Heart right ventricle (tissue), 16 donors: ENCODE results near the gene SPDEF. TPM values are rescaled to one million over a fixed set of nuclear protein-coding genes. Genes with fewer than 3 reads are reported as not detected.

Source experiments
- ATAC-seq, 8 donors: fragments of 200-7000 bp; cut with Tn5 transposase; one replicate each; pipeline ENCODE4 v1.9.1; 2020; ENCODE audit warnings: mild to moderate bottlenecking in 8 of 8, moderate library complexity in 8 of 8, moderate number of reproducible peaks in 1 of 8
- DNase-seq, 2 donors: peaks; one replicate each; pipeline ENCODE4 v3.0.0-alpha.2; 2020
- H3K27ac ChIP-seq, 10 donors: fragments of 200-600 bp; sonication (generic) in 2 of 10; one replicate each; pipeline versions ENCODE4 v1.5.0 to v1.8.0; 2020 to 2022; ENCODE audit warnings: mild to moderate bottlenecking in 3 of 10
- H3K27me3 ChIP-seq, 7 donors: fragments of 200-600 bp; one replicate each; pipeline ENCODE4 v1.8.0; 2021 to 2022; ENCODE audit warnings: mild to moderate bottlenecking in 2 of 7
- H3K36me3 ChIP-seq, 9 donors: fragments of 200-600 bp; sonication (generic) in 1 of 9; one replicate each; pipeline versions ENCODE4 v1.5.0 to v1.8.0; 2020 to 2022; ENCODE audit warnings: mild to moderate bottlenecking in 2 of 9
- H3K4me1 ChIP-seq, 9 donors: fragments of 200-600 bp; sonication (generic) in 1 of 9; one replicate each; pipeline versions ENCODE4 v1.5.0 to v1.8.0; 2020 to 2022; ENCODE audit warnings: mild to moderate bottlenecking in 4 of 9
- H3K4me3 ChIP-seq, 10 donors: fragments of 200-600 bp; sonication (generic) in 2 of 10; one replicate each; pipeline versions ENCODE4 v1.5.0 to v1.8.0; 2020 to 2022; ENCODE audit warnings: mild to moderate bottlenecking in 7 of 10, moderate library complexity in 2 of 10
- H3K9me3 ChIP-seq, 11 donors: fragments of 200-600 bp in 10 of 11; sonication (generic) in 2 of 11; one replicate each; pipeline versions ENCODE4 v1.5.0 to v1.8.0; 2013 to 2022; ENCODE audit warnings: mild to moderate bottlenecking in 2 of 11, control low read depth in 1 of 11, moderate library complexity in 1 of 11
- WGBS, 2 donors: extraction: QIAGEN DNeasy Blood & Tissue Kit; methylation state at CpG; one replicate each; pipeline ENCODE4 v1.1.7; 2013; ENCODE audit warnings: inconsistent platforms in 1 of 2; 5-methylcytosine and 5-hydroxymethylcytosine counted together
- intact Hi-C, 10 donors: fragments of 100-400 bp; cut with DNase I; formaldehyde crosslinking; loops; one replicate each; pipeline versions ENCODE4 v1.11.1 to v1.14.2; 2022
- polyA plus RNA-seq, 2 donors: library from polyadenylated mRNA; stranded (reverse); fragments of 200-250 nt; gene quantifications; one replicate each; pipeline ENCODE4 v1.2.3, GENCODE V29; 2013
- total RNA-seq, 10 donors: library from RNA; stranded (reverse); fragmentation: NEBNext Ultra II Directional in 3 of 10; extraction: Animal tissue kit (Norgen Biotek cat#: 25700) in 3 of 10; gene quantifications; one replicate each; pipeline versions ENCODE4 v1.2.1 to v1.2.4, GENCODE V29; 2021 to 2023
- TF ChIP-seq, protein P1 (sequence below), 9 donors: fragments of 200-600 bp; sonication (generic) in 2 of 9; IDR thresholded peaks; one replicate each; pipeline versions ENCODE4 v1.5.0 to v1.8.0; 2021 to 2022; ENCODE audit warnings: antibody characterized with exemption in 9 of 9, mild to moderate bottlenecking in 5 of 9, moderate library complexity in 1 of 9
- donor health status: Arrhythmogenic right ventricular cardiomyopathy.
- donor health status: ischemic (EF 13 %, LVEDD 7.1; RV severe dilation, severe dysfunction).
- donor health status: healthy with polysubstance abuse.
- donor health status: DM: no; HTN: yes; CAD: no.
- donor health status: DM: no; HTN: no; CAD: no.
- donor health status: ischemic (EF 25% LVEDD 6.9; RV normal size, moderate dysfunction).
- donor health status: ischemic (EF 25% LVEDD 5.7; RV mildly dilated, moderate dysfunction).
- donor health status: healthy.
- donor health status: DM: yes; HTN: yes; CAD: no.
- donor health status: Ischemic cardiomyopathy.
- donor health status: ischemic (EF 35%, LVEDD 5.7; RV mildly dilated, moderate dysfunction).
- donor health status: nonischemic (EF 11% LVEDD 7.7; RV severe dilation, severe dysfunction).
- donor health status: DM: yes; HTN: yes; CAD: no.
- donor health status: PGD.
- donor health status: ischemic (EF 29% LVEDD 5.4; RV normal size, mild dysfunction).
- donor health status: nonischemic (EF 23%, LVEDD 6.1; RV moderate dilation, normal function).

The SPDEF gene
- total and polyA plus RNA-seq, 12 donors, result 0.15 to 0.60 (median 0.22) TPM; not detected in 2

DNA sequence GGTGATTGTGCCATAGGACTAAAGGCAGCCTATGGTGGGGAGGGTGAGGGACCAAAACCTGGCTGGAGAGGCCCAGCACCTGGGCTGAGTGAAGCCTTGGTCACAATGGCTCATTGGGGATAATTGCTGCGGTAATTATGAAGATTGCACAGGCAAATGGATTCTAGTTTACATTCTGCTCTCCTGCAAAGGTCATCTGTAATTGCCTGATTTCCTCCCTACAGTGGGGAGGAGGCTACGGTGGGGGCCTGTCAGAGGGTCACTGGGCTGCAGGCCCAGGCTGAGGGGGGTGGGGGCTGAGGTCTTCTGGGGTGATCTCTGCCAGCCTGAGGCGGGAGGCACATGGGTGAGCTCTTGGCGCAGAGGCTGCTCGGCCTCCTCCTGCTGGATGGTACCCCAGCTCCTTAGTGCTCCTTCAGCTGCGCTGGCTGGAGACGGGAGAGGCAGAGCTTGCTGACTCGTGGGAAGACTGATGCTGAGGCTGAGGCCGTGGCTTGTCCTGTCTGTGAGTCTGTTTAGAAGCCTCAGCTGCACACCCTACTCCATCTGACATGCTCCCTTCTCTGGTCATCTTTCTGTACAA, 59.9 kb downstream of the SPDEF start:
- intact Hi-C loops, result no loop called here
- no peak for DNase-seq

DNA sequence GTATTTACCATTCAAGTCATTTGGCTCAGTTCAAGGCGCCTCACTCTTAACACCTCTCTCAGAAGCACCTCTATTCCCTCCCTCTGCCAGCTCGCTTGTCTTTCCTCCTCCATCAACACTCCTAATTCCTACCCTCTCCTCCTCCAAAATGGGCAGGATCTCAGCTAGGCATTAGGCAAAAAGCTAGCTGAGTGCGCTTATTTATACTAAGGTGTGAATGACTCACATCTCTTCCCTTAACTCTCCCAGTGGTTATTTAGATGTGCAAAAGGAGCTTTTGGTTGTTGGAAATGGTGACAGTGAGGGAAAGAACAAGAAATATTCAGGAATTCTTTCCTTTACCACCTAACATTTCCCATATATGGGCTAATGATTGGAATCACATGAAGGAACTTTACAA, 61.2 kb downstream of the SPDEF start:
- no peaks in the 10 kb centered on the region for H3K36me3 ChIP-seq
- no peaks in the 10 kb centered on the region for H3K4me1 ChIP-seq
- ATAC-seq (no peak), DNase-seq (no peak)
- TF ChIP-seq, protein P1, sequence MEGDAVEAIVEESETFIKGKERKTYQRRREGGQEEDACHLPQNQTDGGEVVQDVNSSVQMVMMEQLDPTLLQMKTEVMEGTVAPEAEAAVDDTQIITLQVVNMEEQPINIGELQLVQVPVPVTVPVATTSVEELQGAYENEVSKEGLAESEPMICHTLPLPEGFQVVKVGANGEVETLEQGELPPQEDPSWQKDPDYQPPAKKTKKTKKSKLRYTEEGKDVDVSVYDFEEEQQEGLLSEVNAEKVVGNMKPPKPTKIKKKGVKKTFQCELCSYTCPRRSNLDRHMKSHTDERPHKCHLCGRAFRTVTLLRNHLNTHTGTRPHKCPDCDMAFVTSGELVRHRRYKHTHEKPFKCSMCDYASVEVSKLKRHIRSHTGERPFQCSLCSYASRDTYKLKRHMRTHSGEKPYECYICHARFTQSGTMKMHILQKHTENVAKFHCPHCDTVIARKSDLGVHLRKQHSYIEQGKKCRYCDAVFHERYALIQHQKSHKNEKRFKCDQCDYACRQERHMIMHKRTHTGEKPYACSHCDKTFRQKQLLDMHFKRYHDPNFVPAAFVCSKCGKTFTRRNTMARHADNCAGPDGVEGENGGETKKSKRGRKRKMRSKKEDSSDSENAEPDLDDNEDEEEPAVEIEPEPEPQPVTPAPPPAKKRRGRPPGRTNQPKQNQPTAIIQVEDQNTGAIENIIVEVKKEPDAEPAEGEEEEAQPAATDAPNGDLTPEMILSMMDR (IDR thresholded peaks at IDR 0.05), result no peak
- 90 to 93% methylated on average over 3 of the region's 3 CpGs for WGBS, 2 donors
- no peak overlapping the region for H3K27ac ChIP-seq
- no peak overlapping the region for H3K4me3 ChIP-seq
- intact Hi-C loops, result no loop called here
- peaks cover 0 to 9% (median 2%) of the 10 kb centered on the region in 11 donors for H3K9me3 ChIP-seq
- peaks cover 0 to 3% (median 0%) of the 10 kb centered on the region in 7 donors for H3K27me3 ChIP-seq

More for the DNA sequence above, 59.9 kb downstream of the SPDEF start:
- TF ChIP-seq, protein P1 (IDR thresholded peaks at IDR 0.05), result no peak
- no peaks in the 10 kb centered on the region for H3K36me3 ChIP-seq
- ATAC-seq, result no peak
- H3K27ac ChIP-seq, result no peak overlapping the region
- H3K4me1 ChIP-seq, result no peaks in the 10 kb centered on the region
- peaks cover 0 to 3% (median 0%) of the 10 kb centered on the region in 7 donors for H3K27me3 ChIP-seq
- WGBS, 2 donors, result 69 to 78% methylated on average over 9 of the region's 9 CpGs
- peaks cover 0 to 21% (median 9%) of the 10 kb centered on the region in 11 donors for H3K9me3 ChIP-seq
- H3K4me3 ChIP-seq, result no peak overlapping the region

DNA sequence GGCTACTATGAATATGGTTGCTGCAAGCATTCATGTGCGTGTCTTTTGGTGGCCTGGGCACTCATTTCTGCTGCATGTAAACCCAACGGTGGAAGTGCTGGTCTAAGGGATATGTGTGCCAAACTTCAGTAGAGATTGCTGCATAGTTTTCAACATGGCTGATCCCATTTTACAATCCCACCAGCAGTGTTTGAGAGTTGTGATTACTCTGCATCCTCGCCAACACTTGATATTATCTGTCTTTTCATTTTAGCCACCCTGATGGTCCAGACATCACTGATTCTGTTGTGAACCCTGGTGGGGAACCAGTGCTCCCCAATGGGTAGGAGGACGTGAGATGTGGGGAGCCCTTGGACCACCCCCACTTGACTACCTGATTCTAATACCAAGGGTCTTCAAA, 62.8 kb downstream of the SPDEF start:
- WGBS, 2 donors, result 73 to 82% methylated on average over 4 of the region's 4 CpGs
- Histone ChIP-seq H3K27ac (no peak overlapping the region), H3K36me3 (no peaks in the 10 kb centered on the region), H3K27me3 (peaks cover 0 to 3% (median 0%) of the 10 kb centered on the region in 7 donors), H3K4me1 (no peaks in the 10 kb centered on the region), H3K4me3 (no peak overlapping the region), H3K9me3 (no peaks in the 10 kb centered on the region)
- intact Hi-C loops, result no loop called here
- no peak for ATAC-seq
- TF ChIP-seq, protein P1 (IDR thresholded peaks at IDR 0.05), result no peak
- DNase-seq, result no peak

DNA sequence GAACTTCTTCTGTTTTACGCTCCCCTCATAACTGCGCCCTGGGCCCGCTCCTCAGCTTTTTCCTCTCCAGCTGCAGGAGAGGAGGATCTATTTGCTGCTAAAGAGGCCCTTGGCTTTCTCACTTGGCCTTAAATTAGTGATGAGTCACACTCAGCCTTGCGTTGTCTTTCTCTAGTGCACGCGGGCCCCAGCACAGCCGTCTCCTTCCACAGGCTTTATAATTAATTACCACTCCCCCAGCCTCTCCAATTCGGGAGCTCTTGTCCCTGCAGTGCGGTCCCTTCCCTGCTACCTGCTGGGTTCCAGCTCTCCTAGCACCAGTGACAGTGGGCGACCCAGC, 65.1 kb downstream of the SPDEF start:
- WGBS, 2 donors, result 58 to 62% methylated on average over 10 of the region's 10 CpGs
- no peak overlapping the region for H3K4me3 ChIP-seq
- no peak overlapping the region for H3K27ac ChIP-seq
- intact Hi-C loops, result no loop called here
- H3K4me1 ChIP-seq, result no peaks in the 10 kb centered on the region
- no peaks in the 10 kb centered on the region for H3K9me3 ChIP-seq
- H3K27me3 ChIP-seq, result no peaks in the 10 kb centered on the region
- DNase-seq (no peak), ATAC-seq (peak in 1 of 8 donors; percentile 14)
- H3K36me3 ChIP-seq, result no peaks in the 10 kb centered on the region
- TF ChIP-seq, protein P1 (IDR thresholded peaks at IDR 0.05), result no peak
